Keratinocyte (primary cell): Measurements from ENCODE around the gene BAZ2B. TPM values are rescaled to one million over a fixed set of nuclear protein-coding genes. Genes with fewer than 3 reads are reported as not detected.

Experiments
- DNase-seq: peaks from one replicate; pipeline ENCODE4 v3.0.0-alpha.2; 2011; ENCODE audit warnings: low read depth, missing footprints, low spot score
- FAIRE-seq: peaks from 2 replicates; lab custom pipeline; 2011; peaks lifted over from hg19 to GRCh38; lab: Jason Lieb, UNC
- H2AFZ ChIP-seq: 2 replicates; pipeline ENCODE4 v1.6.0; 2012; ENCODE audit warnings: low read length, control low read depth, inconsistent platforms; ENCODE audit not compliant: control insufficient read depth
- H3K27ac ChIP-seq: 2 replicates; pipeline ENCODE4 v1.5.1; 2011; ENCODE audit warnings: low read length; ENCODE audit not compliant: control insufficient read depth, insufficient read depth
- H3K27me3 ChIP-seq: 3 replicates; pipeline ENCODE4 v1.6.0; 2011; ENCODE audit warnings: low read length; ENCODE audit not compliant: control insufficient read depth, insufficient read depth; ENCODE audit errors: extremely low read depth
- H3K36me3 ChIP-seq, 2 experiments: 2 replicates in 1 of 2; 3 replicates in 1 of 2; pipeline ENCODE4 v1.5.1; 2011; ENCODE audit warnings: low read length in 2 of 2, mild to moderate bottlenecking in 1 of 2; ENCODE audit not compliant: control insufficient read depth in 2 of 2, insufficient read depth in 2 of 2; ENCODE audit errors: extremely low read depth in 1 of 2
- H3K4me1 ChIP-seq: 3 replicates; pipeline ENCODE4 v1.5.1; 2011; ENCODE audit warnings: low read length; ENCODE audit not compliant: control insufficient read depth, insufficient read depth; ENCODE audit errors: extremely low read depth
- H3K4me2 ChIP-seq: 3 replicates; pipeline ENCODE4 v1.6.0; 2011; ENCODE audit warnings: low read depth, low read length; ENCODE audit not compliant: control insufficient read depth, insufficient read depth; ENCODE audit errors: extremely low read depth
- H3K4me3 ChIP-seq, 3 experiments: fragments of 200-600 bp in 1 of 3; sonication (generic) in 1 of 3; 2 replicates in 2 of 3; 3 replicates in 1 of 3; pipeline ENCODE4 v1.5.1; 2011 to 2016; ENCODE audit warnings: low read length in 3 of 3, mild to moderate bottlenecking in 3 of 3, control low read depth in 2 of 3, inconsistent platforms in 1 of 3, low read depth in 1 of 3, mixed read lengths in 1 of 3, mixed run types in 1 of 3, moderate library complexity in 1 of 3; ENCODE audit not compliant: control insufficient read depth in 2 of 3, insufficient read depth in 2 of 3; ENCODE audit errors: extremely low read depth in 1 of 3
- H3K79me2 ChIP-seq: 2 replicates; pipeline ENCODE4 v1.6.0; 2012; ENCODE audit warnings: low read length; ENCODE audit not compliant: control insufficient read depth, insufficient read depth
- H3K9ac ChIP-seq: 3 replicates; pipeline ENCODE4 v1.6.0; 2011; ENCODE audit warnings: low read length; ENCODE audit not compliant: control insufficient read depth, insufficient read depth; ENCODE audit errors: extremely low read depth
- H3K9me1 ChIP-seq: 3 replicates; pipeline ENCODE4 v1.6.0; 2011; ENCODE audit warnings: low read length; ENCODE audit not compliant: control insufficient read depth, insufficient read depth; ENCODE audit errors: extremely low read depth
- H3K9me3 ChIP-seq: 2 replicates; pipeline ENCODE4 v1.5.1; 2012; ENCODE audit warnings: low read depth, low read length; ENCODE audit not compliant: control insufficient read depth
- H4K20me1 ChIP-seq: 3 replicates; pipeline ENCODE4 v1.6.0; 2011; ENCODE audit warnings: low read length; ENCODE audit not compliant: control insufficient read depth, insufficient read depth; ENCODE audit errors: extremely low read depth
- CTCF ChIP-seq, 3 experiments: IDR thresholded peaks in 1 of 3; conservative IDR thresholded peaks in 1 of 3; optimal IDR thresholded peaks in 1 of 3; 2 replicates in 2 of 3; 3 replicates in 1 of 3; pipeline versions ENCODE3 to v1.5.1; 2011; ENCODE audit warnings: low read length in 3 of 3, mild to moderate bottlenecking in 3 of 3, moderate library complexity in 2 of 3, control low read depth in 1 of 3, inconsistent platforms in 1 of 3; ENCODE audit not compliant: insufficient read depth in 2 of 3; ENCODE audit errors: extremely low read depth in 1 of 3
- EZH2 ChIP-seq: IDR thresholded peaks from one replicate; pipeline ENCODE4 v1.6.1; 2012; ENCODE audit warnings: inconsistent platforms, mild to moderate bottlenecking, low read length, moderate library complexity
- dilution Hi-C: fragments of 300-500 bp; cut with MboI; formaldehyde crosslinking; loops from one replicate; pipeline ENCODE4 v1.7.0; 2020; ENCODE audit warnings: low sequenced_read_pairs; ENCODE audit not compliant: extremely low pct_ligation_motif_present
- polyA plus RNA-seq, 5 experiments: library from polyadenylated mRNA; depleted of rRNA in 3 of 5; stranded (reverse) in 3 of 5; stranded (forward) in 1 of 5; unstranded in 1 of 5; fragments of >200 nt; gene quantifications; 1 replicate in 1 of 5; 2 replicates in 3 of 5; 3 replicates in 1 of 5; pipeline versions ENCODE4 v1.2.1 to v1.2.3, GENCODE V29; 2011 to 2012; ENCODE audit warnings: missing spikeins in 2 of 5, low read depth in 1 of 5, low replicate concordance in 1 of 5

The BAZ2B gene
- polyA plus RNA-seq, 1 donor (not counting 4 experiments of a cell fraction or from before 2014, with no cell fraction given) = 27.0 TPM

- no peak overlapping the region for H3K27ac ChIP-seq
- H2AFZ ChIP-seq = no peak overlapping the region
- dilution Hi-C loops = no loop called here
- peaks cover 0 to 2% of the 10 kb centered on the region in 2 experiments for H3K36me3 ChIP-seq
- DNase-seq (no peak), FAIRE-seq (peak; percentile 13)
- no peak for TF ChIP-seq EZH2
- no peak for TF ChIP-seq CTCF (optimal IDR thresholded peaks at IDR 0.05 in 1 of 3, IDR thresholded peaks at IDR 0.05 in 1 of 3, conservative IDR thresholded peaks at IDR 0.05 in 1 of 3; ENCODE audit: extremely low read depth in 1 of 3, insufficient read depth in 2 of 3, low read length in 3 of 3)
- no peaks in the 10 kb centered on the region for H3K4me1 ChIP-seq
- H3K27me3 ChIP-seq = no peaks in the 10 kb centered on the region
- no peaks in the 10 kb centered on the region for H3K9me1 ChIP-seq
- no peaks in the 10 kb centered on the region for H4K20me1 ChIP-seq
- no peak overlapping the region for H3K9ac ChIP-seq
- no peaks in the 10 kb centered on the region for H3K79me2 ChIP-seq
- H3K4me3 ChIP-seq = no peak overlapping the region
- no peaks in the 10 kb centered on the region for H3K9me3 ChIP-seq
- H3K4me2 ChIP-seq = no peak overlapping the region
Observed at GRCh38 chr2:159571540-159572260, 44.6 kb downstream of the BAZ2B start.

- Histone ChIP-seq H3K79me2 (no peaks in the 10 kb centered on the region), H3K4me1 (no peaks in the 10 kb centered on the region), H4K20me1 (no peaks in the 10 kb centered on the region), H3K27ac (no peak overlapping the region), H3K9me3 (no peaks in the 10 kb centered on the region), H3K27me3 (no peaks in the 10 kb centered on the region), H3K36me3 (no peaks in the 10 kb centered on the region), H2AFZ (no peak overlapping the region), H3K4me3 (no peak overlapping the region), H3K9ac (no peak overlapping the region), H3K9me1 (no peaks in the 10 kb centered on the region), H3K4me2 (no peak overlapping the region)
- no peak for TF ChIP-seq CTCF (optimal IDR thresholded peaks at IDR 0.05 in 1 of 3, IDR thresholded peaks at IDR 0.05 in 1 of 3, conservative IDR thresholded peaks at IDR 0.05 in 1 of 3; ENCODE audit: extremely low read depth in 1 of 3, insufficient read depth in 2 of 3, low read length in 3 of 3)
- dilution Hi-C loops = no loop called here
- DNase-seq (no peak), FAIRE-seq (no peak)
Observed at GRCh38 chr2:159564081-159564480, 52.3 kb downstream of the BAZ2B start.
